Effector memory CD8-positive, alpha-beta T cell (primary cell): ENCODE data around the gene KNCN.

Experiments used
- ATAC-seq: fragments of 150-1000 bp; cut with Tn5 transposase; replicated peaks from 2 replicates; pipeline ENCODE4 v1.10.0; 2021; ENCODE audit warnings: mild to moderate bottlenecking, moderate library complexity
- DNase-seq, 3 experiments: peaks; one replicate each; pipeline ENCODE4 v3.0.0; 2021
- H3K27ac Mint-ChIP-seq, 2 donors: one replicate each; pipeline ENCODE4 v1.8.0; 2022; ENCODE audit warnings: mild to moderate bottlenecking in 2 of 2, mixed read lengths in 2 of 2, moderate library complexity in 2 of 2
- H3K27me3 Mint-ChIP-seq, 2 donors: one replicate each; pipeline ENCODE4 v1.8.0; 2022; ENCODE audit warnings: mixed read lengths in 2 of 2
- H3K36me3 Mint-ChIP-seq: one replicate; pipeline ENCODE4 v1.8.0; 2022; ENCODE audit warnings: mild to moderate bottlenecking, moderate library complexity, mixed read lengths; ENCODE audit not compliant: insufficient read depth
- H3K4me1 Mint-ChIP-seq, 2 donors: one replicate each; pipeline ENCODE4 v1.8.0; 2022; ENCODE audit warnings: low read depth in 2 of 2, mixed read lengths in 2 of 2
- H3K4me3 Mint-ChIP-seq, 2 donors: one replicate each; pipeline ENCODE4 v1.8.0; 2022; ENCODE audit warnings: mild to moderate bottlenecking in 2 of 2, mixed read lengths in 2 of 2, moderate library complexity in 2 of 2
- H3K9me3 Mint-ChIP-seq, 2 donors: one replicate each; pipeline ENCODE4 v1.8.0; 2022; ENCODE audit warnings: mixed read lengths in 2 of 2

KNCN gene

DNA sequence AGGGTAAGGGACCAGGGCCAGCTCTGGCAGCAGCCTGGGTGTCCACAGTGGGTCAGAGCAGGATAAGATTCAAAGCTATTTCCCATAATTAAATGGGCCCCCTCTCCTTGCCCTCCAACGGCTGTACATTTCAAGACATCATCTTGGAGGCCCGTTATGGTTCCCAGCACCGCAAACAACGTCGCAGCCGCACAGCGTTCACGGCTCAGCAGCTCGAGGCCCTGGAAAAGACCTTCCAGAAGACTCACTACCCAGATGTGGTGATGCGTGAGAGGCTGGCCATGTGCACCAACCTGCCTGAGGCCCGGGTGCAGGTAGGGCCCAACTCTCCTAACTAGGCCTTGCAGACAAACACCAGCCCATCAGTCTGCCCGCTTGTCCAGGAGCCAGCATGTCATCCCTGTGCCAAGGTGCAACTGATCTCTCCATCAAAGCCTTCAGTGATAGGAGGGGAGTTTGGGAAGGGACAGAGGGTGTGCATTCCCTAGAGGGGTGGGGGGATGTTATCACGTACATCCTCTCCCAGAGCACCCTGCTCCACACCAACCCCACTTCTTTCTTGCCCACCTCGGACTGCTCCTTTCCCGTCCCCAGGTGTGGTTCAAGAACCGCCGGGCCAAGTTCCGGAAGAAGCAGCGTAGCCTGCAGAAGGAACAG, 41.0 kb downstream of the KNCN start:
- Mint-ChIP-seq H3K27ac (no peak overlapping the region), H3K4me3 (no peak overlapping the region), H3K27me3 (peaks cover 25 to 72% of the 10 kb centered on the region in 2 donors), H3K4me1 (no peaks in the 10 kb centered on the region), H3K9me3 (no peaks in the 10 kb centered on the region), H3K36me3 (no peaks in the 10 kb centered on the region)
- ATAC-seq: no peak
- no peak for DNase-seq

GRCh38 chr1:46508757-46509156, 42.7 kb downstream of the KNCN start:
- no peaks in the 10 kb centered on the region for H3K9me3 Mint-ChIP-seq
- DNase-seq: no peak
- no peaks in the 10 kb centered on the region for H3K4me1 Mint-ChIP-seq
- H3K4me3 Mint-ChIP-seq: no peak overlapping the region
- H3K27ac Mint-ChIP-seq: no peak overlapping the region
- H3K36me3 Mint-ChIP-seq: no peaks in the 10 kb centered on the region
- peaks cover 21 to 61% of the 10 kb centered on the region in 2 donors for H3K27me3 Mint-ChIP-seq
- ATAC-seq: no peak

DNA sequence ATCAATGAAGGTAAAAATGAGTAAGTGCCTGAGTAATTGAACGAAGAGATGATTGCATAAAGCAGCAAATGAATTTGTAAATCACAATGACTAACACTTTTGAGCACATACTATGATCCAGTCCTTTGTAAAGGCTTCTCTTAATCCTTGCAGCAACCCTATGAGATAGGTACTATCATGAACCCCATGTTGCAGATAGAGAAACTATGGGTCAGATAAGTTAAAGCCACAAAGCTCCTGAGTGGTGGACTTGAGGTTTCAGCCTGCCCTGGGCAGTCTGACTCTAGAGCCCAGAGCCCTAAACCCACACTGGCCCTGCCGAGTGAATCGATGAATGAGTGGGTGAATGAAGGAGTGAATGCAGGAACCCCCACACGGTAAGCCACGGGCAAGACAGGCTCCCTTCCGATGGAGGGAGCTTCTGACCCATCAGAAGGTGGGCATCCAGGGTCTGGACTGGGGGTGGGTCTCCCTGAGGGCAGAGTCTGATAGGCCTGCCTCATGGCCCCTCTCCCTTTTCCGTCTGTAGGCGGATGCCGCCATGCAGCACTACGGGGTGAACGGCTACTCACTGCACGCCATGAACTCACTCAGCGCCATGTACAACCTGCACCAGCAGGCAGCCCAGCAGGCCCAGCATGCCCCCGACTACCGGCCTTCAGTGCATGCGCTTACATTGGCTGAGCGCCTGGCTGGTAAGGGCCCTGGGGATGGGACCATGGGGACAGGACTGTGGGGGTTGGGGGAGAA, 44.8 kb downstream of the KNCN start:
- DNase-seq (no peak), ATAC-seq (no peak)
- Mint-ChIP-seq H3K36me3 (no peaks in the 10 kb centered on the region), H3K4me3 (no peak overlapping the region), H3K27me3 (peaks cover 23 to 61% of the 10 kb centered on the region in 2 donors), H3K27ac (no peak overlapping the region), H3K9me3 (no peaks in the 10 kb centered on the region), H3K4me1 (no peaks in the 10 kb centered on the region)

DNA sequence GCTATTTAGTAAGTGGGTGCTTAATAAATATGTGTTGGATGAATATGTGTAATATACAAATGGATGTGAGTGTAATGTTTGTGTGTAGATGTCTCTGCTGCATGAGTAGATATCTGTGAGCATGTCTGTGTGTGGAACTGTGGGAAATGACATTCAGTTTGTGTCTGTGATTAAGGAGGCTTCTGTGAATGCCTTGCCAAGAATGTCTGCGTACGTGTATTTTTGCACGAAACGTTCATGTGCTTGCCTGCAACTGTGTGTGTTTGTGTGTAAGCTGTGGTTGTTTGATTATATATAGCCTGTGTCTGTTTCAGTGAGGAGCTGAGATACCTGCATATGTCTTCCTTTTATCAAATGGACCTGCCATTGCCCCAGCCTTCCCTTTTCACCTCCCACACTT, 48.0 kb downstream of the KNCN start:
- no peaks in the 10 kb centered on the region for H3K4me1 Mint-ChIP-seq
- ATAC-seq (no peak), DNase-seq (no peak)
- no peak overlapping the region for H3K4me3 Mint-ChIP-seq
- H3K27me3 Mint-ChIP-seq: peaks cover 23 to 59% of the 10 kb centered on the region in 2 donors
- no peak overlapping the region for H3K27ac Mint-ChIP-seq
- no peaks in the 10 kb centered on the region for H3K36me3 Mint-ChIP-seq
- H3K9me3 Mint-ChIP-seq: no peaks in the 10 kb centered on the region

GRCh38 chr1:46501528-46501927, 49.9 kb downstream of the KNCN start:
- no peak for ATAC-seq
- no peaks in the 10 kb centered on the region for H3K4me1 Mint-ChIP-seq
- no peaks in the 10 kb centered on the region for H3K9me3 Mint-ChIP-seq
- DNase-seq: no peak
- H3K27ac Mint-ChIP-seq: no peak overlapping the region
- no peaks in the 10 kb centered on the region for H3K36me3 Mint-ChIP-seq
- no peak overlapping the region for H3K4me3 Mint-ChIP-seq
- H3K27me3 Mint-ChIP-seq: peaks cover 18 to 53% of the 10 kb centered on the region in 2 donors

- H3K27me3 Mint-ChIP-seq: peaks cover 43 to 72% of the 10 kb centered on the region in 2 donors
- no peaks in the 10 kb centered on the region for H3K36me3 Mint-ChIP-seq
- H3K4me3 Mint-ChIP-seq: no peak overlapping the region
- no peaks in the 10 kb centered on the region for H3K9me3 Mint-ChIP-seq
- DNase-seq: no peak
- no peak overlapping the region for H3K27ac Mint-ChIP-seq
- ATAC-seq: no peak
- peaks cover 0 to under 1% of the 10 kb centered on the region in 2 donors for H3K4me1 Mint-ChIP-seq
These were observed 53.8 kb downstream of the KNCN start for GRCh38 chr1:46497665-46498064.

DNA sequence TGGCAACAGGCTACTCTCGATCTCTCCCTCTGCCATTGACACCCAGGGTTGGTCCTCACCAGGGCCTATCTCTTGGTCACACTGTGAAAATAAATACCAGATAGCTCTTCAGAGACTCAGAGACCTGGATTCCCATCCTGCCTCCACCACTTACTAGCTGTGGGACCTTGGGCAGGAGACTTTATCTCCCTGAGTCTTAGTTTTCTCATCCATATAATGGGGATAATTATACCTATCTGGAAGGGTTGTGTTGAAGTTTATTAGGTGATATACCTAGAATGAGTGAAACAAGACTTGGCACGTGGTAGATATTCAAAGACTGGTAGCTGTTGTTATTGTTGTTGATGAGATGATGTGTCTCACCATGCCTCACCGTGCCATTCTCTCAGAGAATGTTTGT, 54.4 kb downstream of the KNCN start:
- Mint-ChIP-seq H3K4me1 (peaks cover 0 to 3% of the 10 kb centered on the region in 2 donors), H3K27ac (no peak overlapping the region), H3K36me3 (no peaks in the 10 kb centered on the region), H3K9me3 (no peaks in the 10 kb centered on the region), H3K27me3 (peaks cover 44 to 72% of the 10 kb centered on the region in 2 donors), H3K4me3 (no peak overlapping the region)
- DNase-seq: no peak
- no peak for ATAC-seq

- ATAC-seq: no peak
- Mint-ChIP-seq H3K9me3 (no peaks in the 10 kb centered on the region), H3K36me3 (no peaks in the 10 kb centered on the region), H3K27ac (no peak overlapping the region), H3K4me1 (peaks cover 0 to 6% of the 10 kb centered on the region in 2 donors), H3K27me3 (peaks cover 48 to 75% of the 10 kb centered on the region in 2 donors), H3K4me3 (no peak overlapping the region)
- DNase-seq: no peak
These were observed 54.9 kb downstream of the KNCN start for GRCh38 chr1:46496505-46496904.

DNA sequence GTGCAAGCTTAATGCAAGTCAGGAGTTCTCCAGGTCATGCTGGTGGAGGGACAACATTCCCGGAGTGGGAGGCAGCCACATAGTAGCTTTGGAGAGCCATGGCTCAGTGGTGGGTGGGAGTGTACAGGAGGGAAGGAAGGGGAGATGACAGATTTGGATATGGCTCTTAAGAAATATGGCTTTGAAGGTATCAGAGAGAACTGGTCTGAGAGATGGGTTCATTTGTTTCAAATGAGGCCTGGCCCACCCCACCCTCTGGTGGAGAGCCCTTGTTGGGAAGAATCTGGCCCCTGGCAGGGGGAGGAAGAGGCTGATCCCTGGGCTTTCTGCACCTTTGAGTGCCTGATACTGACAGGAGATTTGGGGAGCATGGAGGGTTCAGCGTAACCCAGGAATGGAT, 55.7 kb downstream of the KNCN start:
- Mint-ChIP-seq H3K9me3 (no peaks in the 10 kb centered on the region), H3K36me3 (no peaks in the 10 kb centered on the region), H3K27me3 (peaks cover 53 to 82% of the 10 kb centered on the region in 2 donors), H3K27ac (no peak overlapping the region), H3K4me3 (no peak overlapping the region), H3K4me1 (peaks cover 0 to 6% of the 10 kb centered on the region in 2 donors)
- no peak for ATAC-seq
- no peak for DNase-seq
